Endodermal cell (in vitro differentiated cells): ENCODE measurements around the gene ETNK1. TPM values are rescaled to one million over a fixed set of nuclear protein-coding genes. Genes with fewer than 3 reads are reported as not detected.

Experiments
- DNase-seq: peaks from one replicate; pipeline ENCODE4 v3.0.0-alpha.2; 2017
- H3K27ac ChIP-seq: 2 replicates; pipeline ENCODE4 v1.5.1; 2013; ENCODE audit warnings: mild to moderate bottlenecking, low read depth, low read length, moderate library complexity
- H3K27me3 ChIP-seq: 2 replicates; pipeline ENCODE4 v1.6.1; 2013; ENCODE audit warnings: mild to moderate bottlenecking, low read length, moderate library complexity; ENCODE audit not compliant: insufficient read depth, control insufficient read depth, poor library complexity, severe bottlenecking
- H3K36me3 ChIP-seq: 2 replicates; pipeline ENCODE4 v1.7.0; 2013; ENCODE audit warnings: mild to moderate bottlenecking, low read length, moderate library complexity; ENCODE audit not compliant: control insufficient read depth, insufficient read depth
- H3K4me1 ChIP-seq: one replicate; pipeline ENCODE4 v1.7.0; 2013; ENCODE audit warnings: low read length; ENCODE audit not compliant: control insufficient read depth, insufficient read depth
- H3K4me3 ChIP-seq: 2 replicates; pipeline ENCODE4 v1.5.1; 2013; ENCODE audit warnings: mild to moderate bottlenecking, low read length, moderate library complexity
- H3K9ac ChIP-seq: 2 replicates; pipeline ENCODE4 v1.6.1; 2013; ENCODE audit warnings: mild to moderate bottlenecking, low read length, moderate library complexity; ENCODE audit not compliant: poor library complexity, severe bottlenecking; ENCODE audit errors: extremely low read depth
- H3K9me3 ChIP-seq: 2 replicates; pipeline ENCODE4 v1.6.1; 2013; ENCODE audit warnings: mild to moderate bottlenecking, low read length, moderate library complexity; ENCODE audit not compliant: control insufficient read depth
- H3K27ac Mint-ChIP-seq: 2 replicates; pipeline ENCODE4 v1.8.0; 2020; ENCODE audit warnings: mixed read lengths
- H3K27me3 Mint-ChIP-seq: 2 replicates; pipeline ENCODE4 v1.8.0; 2021; ENCODE audit warnings: mild to moderate bottlenecking, mixed read lengths; ENCODE audit not compliant: insufficient read depth
- H3K36me3 Mint-ChIP-seq: 2 replicates; pipeline ENCODE4 v1.8.0; 2020; ENCODE audit warnings: low read depth, mixed read lengths
- H3K4me1 Mint-ChIP-seq: 2 replicates; pipeline ENCODE4 v1.8.0; 2020; ENCODE audit warnings: mixed read lengths
- H3K4me3 Mint-ChIP-seq: 2 replicates; pipeline ENCODE4 v1.8.0; 2020; ENCODE audit warnings: mild to moderate bottlenecking, moderate library complexity, mixed read lengths
- H3K9me3 Mint-ChIP-seq: 2 replicates; pipeline ENCODE4 v1.8.0; 2020; ENCODE audit warnings: mild to moderate bottlenecking, mixed read lengths
- CTCF ChIP-seq: fragments of 200-600 bp; sonication (generic); conservative IDR thresholded peaks from 2 replicates; pipeline ENCODE4 v1.5.0; 2021; ENCODE audit warnings: antibody characterized with exemption, mild to moderate bottlenecking
- WGBS, 2 experiments: methylation state at CpG; one replicate each; pipeline versions ENCODE4 v1.1.5 to v1.1.7; 2013; ENCODE audit warnings: missing lambda C conversion rate in 2 of 2, mixed read lengths in 1 of 2; ENCODE audit not compliant: insufficient coverage in 1 of 2, insufficient read length in 1 of 2; 5-methylcytosine and 5-hydroxymethylcytosine counted together
- total RNA-seq, 2 donors: library from RNA; stranded (reverse); fragmentation: NEBNext Ultra II Directional in 1 of 2; extraction: Animal tissue kit (Norgen Biotek cat#: 25700) in 1 of 2; gene quantifications; 2 replicates in 1 of 2; 3 replicates in 1 of 2; pipeline ENCODE4 v1.2.1, GENCODE V29; 2021

ETNK1 gene
- total RNA-seq, 2 donors from 2014 or later, result 84.9 to 187 TPM

- H3K36me3 Mint-ChIP-seq, result no peaks in the 10 kb centered on the region
- 91% methylated on average over 2 of the region's 2 CpGs; no CpG with 5 or more reads in 1 of the 2 experiments for WGBS, 2 experiments
- H3K9me3 ChIP-seq, result no peaks in the 10 kb centered on the region
These were observed 48.5 kb upstream of the ETNK1 start for GRCh38 chr12:22576473-22576872.

GRCh38 chr12:22577667-22578066 lies 47.3 kb upstream of the ETNK1 start:
- no peak overlapping the region for H3K9ac ChIP-seq
- no peak overlapping the region for H3K27ac Mint-ChIP-seq
- no peaks in the 10 kb centered on the region for H3K4me1 Mint-ChIP-seq
- no peak overlapping the region for H3K27ac ChIP-seq
- WGBS, 2 experiments, result no CpG with 5 or more reads among the region's 1 CpG
- H3K36me3 ChIP-seq, result no peaks in the 10 kb centered on the region
- H3K9me3 ChIP-seq, result no peaks in the 10 kb centered on the region
- TF ChIP-seq CTCF, result no peak
- H3K9me3 Mint-ChIP-seq, result peaks cover 14% of the 10 kb centered on the region
- no peaks in the 10 kb centered on the region for H3K4me1 ChIP-seq
- no peaks in the 10 kb centered on the region for H3K27me3 ChIP-seq
- DNase-seq, result no peak
- H3K4me3 Mint-ChIP-seq, result no peak overlapping the region
- H3K36me3 Mint-ChIP-seq, result no peaks in the 10 kb centered on the region
- H3K27me3 Mint-ChIP-seq, result no peaks in the 10 kb centered on the region
- no peak overlapping the region for H3K4me3 ChIP-seq

More at GRCh38 chr12:22576473-22576872, 48.5 kb upstream of the ETNK1 start:
- no peak overlapping the region for H3K27ac ChIP-seq
- no peaks in the 10 kb centered on the region for H3K36me3 ChIP-seq
- H3K4me1 ChIP-seq, result no peaks in the 10 kb centered on the region
- Mint-ChIP-seq H3K9me3 (peaks cover 14% of the 10 kb centered on the region), H3K4me3 (no peak overlapping the region), H3K27me3 (no peaks in the 10 kb centered on the region), H3K4me1 (no peaks in the 10 kb centered on the region), H3K27ac (no peak overlapping the region)
- no peak for TF ChIP-seq CTCF
- H3K9ac ChIP-seq, result no peak overlapping the region
- DNase-seq, result no peak
- no peak overlapping the region for H3K4me3 ChIP-seq
- H3K27me3 ChIP-seq, result no peaks in the 10 kb centered on the region

GRCh38 chr12:22578328-22578727 lies 46.6 kb upstream of the ETNK1 start:
- peaks cover 14% of the 10 kb centered on the region for H3K9me3 Mint-ChIP-seq
- no peak for DNase-seq
- H3K27ac ChIP-seq, result no peak overlapping the region
- no peak overlapping the region for H3K9ac ChIP-seq
- no peak overlapping the region for H3K4me3 Mint-ChIP-seq
- no peaks in the 10 kb centered on the region for H3K9me3 ChIP-seq
- no peaks in the 10 kb centered on the region for H3K36me3 Mint-ChIP-seq
- H3K36me3 ChIP-seq, result no peaks in the 10 kb centered on the region
- no peaks in the 10 kb centered on the region for H3K27me3 ChIP-seq
- H3K27me3 Mint-ChIP-seq, result no peaks in the 10 kb centered on the region
- H3K4me3 ChIP-seq, result no peak overlapping the region
- 87 to 100% methylated on average over 2 of the region's 3 CpGs for WGBS, 2 experiments
- no peaks in the 10 kb centered on the region for H3K4me1 Mint-ChIP-seq
- no peak for TF ChIP-seq CTCF
- no peak overlapping the region for H3K27ac Mint-ChIP-seq
- no peaks in the 10 kb centered on the region for H3K4me1 ChIP-seq
